ENCODE data around the gene KRT6C.
A peak's percentile ranks its signal among the peaks of the same experiment; 100 is the strongest.
"Not testable (repeated sequence)": the region's sequence is repeated elsewhere in the genome, so short reads cannot be mapped to it uniquely, and the experiment has no call there.

Gene KRT6C

DNA sequence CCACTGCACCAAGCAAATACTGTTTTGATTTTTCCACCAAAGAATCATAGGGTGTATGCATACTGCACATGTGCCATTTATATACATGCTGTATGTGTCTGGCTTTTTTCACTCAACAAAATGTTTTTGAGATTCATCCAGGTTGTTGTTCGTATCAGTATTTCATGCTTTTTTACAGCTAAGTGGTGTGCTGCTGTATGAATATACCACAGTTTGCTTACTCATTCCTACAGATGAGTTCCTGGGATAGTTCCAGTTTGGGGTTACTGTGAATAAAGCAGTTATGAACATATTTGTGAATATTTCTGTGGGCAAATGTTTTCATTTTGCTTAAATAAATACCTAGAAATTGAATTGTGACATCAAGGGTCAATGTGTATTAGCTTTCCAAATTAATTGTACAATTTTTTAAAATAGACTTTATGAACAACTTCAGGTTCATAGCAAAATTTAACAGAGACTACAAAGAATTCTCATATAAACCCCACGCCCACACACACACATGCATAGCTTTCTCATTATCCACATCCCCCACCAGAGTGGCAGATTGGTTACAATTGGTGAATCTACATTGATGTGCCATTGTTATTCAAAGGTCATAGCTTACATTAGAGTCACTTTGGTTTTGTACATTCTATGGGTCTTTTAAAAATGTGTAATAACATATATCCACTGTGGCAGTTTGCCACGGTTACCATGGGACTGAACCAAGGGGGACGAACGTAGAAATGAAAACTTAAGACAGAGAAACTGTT lies 26.4 kb upstream of the KRT6C start:
- DNase-seq, result no peak

DNA sequence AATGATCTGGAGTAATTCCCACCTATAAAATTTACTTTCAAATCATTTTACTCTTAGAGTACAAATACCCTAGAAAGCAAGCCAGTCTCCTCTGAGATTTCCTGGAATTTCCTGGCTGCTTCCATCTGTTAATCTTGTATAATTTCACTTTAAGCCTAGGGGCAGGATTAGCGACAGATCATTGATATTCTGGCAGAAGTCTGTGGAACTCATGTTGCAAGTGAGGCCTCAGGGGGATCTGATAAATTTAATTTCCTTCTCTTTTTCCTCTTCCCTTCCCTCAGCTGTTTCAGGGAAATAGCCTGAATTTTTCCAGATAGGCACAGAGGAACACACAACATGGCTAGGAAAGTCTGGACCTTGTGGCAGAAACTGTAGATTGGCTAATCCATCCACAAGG lies 25.3 kb upstream of the KRT6C start:
- no peak for DNase-seq

DNA sequence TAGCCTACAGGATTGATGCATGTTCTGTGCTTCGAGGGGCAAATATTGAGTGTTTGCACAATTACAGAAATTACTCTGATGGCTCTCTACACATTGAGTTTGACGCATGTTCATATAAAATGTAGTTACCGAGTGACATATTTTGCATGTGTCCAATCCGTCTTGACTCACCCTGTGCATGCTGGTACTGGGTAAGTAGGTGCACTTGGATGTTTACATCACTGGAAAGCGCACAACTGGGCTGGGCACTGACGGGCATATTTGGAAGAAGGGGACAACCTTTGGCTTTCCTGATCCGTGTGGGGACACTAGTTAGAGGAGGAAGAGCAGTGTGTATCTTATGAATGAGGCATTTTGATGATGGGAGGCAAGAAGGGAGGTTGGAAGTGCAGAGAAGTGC lies 24.4 kb upstream of the KRT6C start:
- no peak for DNase-seq

DNA sequence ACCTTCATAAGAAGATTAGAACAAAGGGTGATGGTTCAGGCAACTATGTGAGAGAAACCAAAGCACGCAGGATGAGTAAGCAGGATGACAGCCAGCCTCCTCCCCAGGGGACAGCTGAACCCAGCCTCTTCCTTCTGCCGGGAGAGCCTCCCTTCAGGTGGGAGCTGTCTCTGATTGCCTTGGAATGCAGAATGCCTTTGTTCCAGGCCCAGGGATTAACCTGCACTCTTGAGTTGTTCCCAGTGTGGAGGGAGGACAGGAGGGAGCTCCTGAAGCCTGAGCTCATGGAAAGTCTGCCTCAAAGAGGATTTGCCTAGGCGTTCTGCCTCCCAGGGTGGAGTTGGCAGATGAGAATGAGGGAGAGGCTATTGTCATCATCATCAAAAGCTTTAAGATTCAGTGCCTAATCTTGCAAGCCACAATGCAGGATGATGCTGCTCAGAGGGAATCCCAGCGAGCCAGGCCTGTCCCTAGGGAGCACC lies 23.0 kb upstream of the KRT6C start:
- DNase-seq, result no peak

DNA sequence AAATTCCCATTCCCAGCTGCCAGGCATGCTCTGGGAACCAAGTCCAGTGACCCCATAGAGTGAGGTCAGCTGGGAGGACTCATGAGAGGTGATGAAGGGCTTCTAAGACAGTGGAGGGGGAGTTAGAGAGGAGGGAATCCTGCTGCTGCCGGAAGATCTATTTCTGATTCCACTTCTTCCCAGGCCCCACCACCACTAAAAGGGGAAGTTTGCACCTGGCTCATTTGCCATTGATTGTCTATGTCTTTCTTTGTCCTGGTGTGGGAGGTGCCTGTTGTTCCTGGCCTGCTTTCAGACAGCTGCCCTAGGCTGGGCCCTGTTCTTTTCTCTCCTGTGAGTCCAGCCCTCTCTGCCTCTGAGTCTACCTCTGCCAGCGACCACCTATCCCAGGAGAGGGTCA lies 22.4 kb upstream of the KRT6C start:
- peak in 1 of 2 experiments; percentile 3 for DNase-seq

DNA sequence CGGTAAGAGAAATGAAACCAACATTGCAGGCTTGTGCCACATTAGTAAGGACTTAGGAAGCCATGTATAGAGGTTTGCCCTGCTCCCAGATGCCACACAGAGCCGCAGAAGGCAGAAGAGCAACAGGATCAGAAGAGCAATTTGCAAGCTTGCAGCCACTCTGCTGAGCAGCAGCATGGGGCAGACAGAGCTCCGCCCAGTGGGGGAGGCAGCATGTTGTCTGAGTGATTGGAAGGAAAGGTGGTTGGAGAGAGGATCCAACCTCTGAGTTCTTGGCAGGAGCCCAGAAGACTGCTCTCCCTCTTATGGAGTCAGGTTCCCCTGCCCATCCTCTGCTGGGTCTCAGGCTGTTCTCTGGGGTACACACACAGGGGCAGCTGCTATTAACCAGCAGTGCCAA lies 21.8 kb upstream of the KRT6C start:
- peak; percentile 6 to 29 for DNase-seq

DNA sequence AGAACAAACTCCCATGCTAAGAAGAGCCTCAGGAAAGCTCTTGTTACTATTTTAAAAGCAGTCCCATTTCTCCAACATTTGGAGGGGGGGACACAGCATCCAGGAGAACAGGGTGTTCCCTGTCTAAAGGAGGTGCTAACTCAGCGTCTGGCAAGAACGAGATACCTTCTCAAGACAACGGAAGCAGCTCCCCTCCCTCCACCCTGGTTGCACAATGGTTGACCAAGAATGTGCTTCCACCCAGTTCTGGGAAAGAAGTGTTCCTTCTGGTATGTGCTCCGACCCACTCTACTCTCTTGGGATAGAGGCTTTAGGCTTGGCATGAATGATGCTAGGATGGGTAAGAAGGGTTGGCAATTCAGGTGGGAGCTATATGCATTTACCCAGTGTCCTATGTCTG lies 20.9 kb upstream of the KRT6C start:
- no peak for DNase-seq

DNA sequence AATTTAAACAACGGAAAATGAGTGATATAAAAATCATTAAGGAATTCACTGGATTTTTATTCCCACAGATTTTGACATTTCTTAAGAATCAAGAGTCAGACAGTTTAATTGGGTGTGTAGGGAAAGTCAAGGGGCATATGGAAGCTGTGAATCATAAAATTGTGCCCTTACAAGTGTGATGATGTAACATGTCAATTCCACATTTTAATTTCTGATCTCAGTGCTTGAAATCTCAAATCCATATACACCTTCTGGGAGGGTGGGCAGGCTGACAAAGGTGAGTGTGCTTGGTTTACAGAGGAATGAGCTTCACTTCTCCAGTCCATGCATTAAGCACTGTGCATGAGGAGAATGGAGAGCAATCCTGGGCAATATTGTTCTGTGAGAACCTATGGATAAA lies 20.5 kb upstream of the KRT6C start:
- no peak for DNase-seq

DNA sequence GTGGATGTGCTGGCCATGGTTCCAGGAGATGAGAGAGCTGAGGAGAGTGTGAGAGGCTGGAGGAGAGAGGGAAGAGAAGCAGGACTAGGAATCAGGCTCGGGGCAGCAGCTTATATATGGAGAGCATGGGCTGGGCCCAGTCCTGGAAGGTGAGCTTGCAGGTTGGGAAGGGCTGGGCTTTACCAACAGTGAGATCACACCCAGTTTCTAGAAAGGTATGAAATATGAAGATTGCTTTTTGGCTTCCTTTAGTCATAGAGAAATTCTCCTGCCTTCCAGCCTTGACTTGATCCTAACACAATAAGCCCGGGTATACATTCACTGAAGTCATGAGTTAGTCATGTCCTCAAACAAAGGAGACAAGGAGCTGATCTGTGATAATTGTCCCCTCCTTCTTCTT lies 19.6 kb upstream of the KRT6C start, which contains the start of gene KRT6A:
Gene KRT6A (minus strand): TSS at position 86 of the 400 bp plus-strand sequence. CDS start 69 bp downstream, at position 17.
- DNase-seq, result no peak

DNA sequence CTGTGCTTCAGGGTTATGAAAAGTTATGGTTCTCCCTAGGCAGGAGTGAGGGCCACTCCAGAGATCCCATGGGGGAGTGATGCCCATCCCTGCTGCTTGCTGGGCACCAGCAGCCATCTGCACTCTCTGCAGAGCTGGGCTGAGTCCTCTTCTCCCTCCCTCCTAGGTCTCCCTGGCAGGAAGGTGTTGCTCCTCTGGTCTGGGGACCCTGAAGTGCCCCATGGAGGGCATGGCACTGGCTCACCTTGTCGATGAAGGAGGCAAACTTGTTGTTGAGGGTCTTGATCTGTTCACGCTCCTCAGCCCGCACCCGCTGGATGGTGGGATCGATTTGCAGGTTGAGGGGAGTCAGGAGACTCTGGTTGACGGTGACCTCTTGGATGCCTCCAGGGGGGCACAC lies 18.8 kb upstream of the KRT6C start:
- not testable (repeated sequence) for DNase-seq

DNA sequence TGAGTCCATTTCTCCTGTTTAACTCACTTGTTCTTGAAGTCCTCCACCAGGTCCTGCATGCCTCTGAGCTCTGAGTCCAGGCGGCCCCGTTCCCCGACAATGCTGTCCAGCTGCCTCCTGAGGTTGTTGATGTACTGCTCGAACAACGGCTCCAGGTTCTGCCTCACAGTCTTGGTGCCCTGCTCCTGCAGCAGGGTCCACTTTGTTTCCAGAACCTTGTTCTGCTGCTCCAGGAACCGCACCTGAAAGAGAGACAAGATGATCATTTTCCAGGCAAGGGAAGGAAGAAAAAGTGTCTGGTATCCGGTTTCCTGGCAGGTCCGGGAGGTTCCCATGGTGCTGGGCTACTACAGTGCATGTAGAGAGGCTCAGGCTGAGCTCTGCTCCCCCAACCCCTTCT lies 17.9 kb upstream of the KRT6C start:
- DNase-seq, result not testable (repeated sequence)

DNA sequence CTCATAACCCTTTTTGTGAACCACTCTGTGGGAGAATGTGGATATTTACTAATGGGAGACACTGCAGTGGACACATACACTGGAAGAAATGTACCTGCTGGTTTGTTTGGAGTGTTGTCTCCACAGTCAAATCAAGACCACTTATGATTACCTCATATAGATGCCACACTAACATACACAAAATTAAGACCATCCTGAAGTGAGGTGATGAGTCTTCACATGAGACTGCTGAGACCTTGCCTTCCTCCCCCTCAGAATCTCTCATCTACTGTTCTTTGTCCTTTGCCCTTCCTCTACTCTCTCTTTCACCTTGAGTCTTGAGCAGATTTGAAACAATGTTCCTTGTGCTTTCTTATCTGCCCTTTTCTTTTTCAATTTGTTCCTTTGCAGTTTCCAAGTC lies 15.1 kb upstream of the KRT6C start:
- no peak for DNase-seq

DNA sequence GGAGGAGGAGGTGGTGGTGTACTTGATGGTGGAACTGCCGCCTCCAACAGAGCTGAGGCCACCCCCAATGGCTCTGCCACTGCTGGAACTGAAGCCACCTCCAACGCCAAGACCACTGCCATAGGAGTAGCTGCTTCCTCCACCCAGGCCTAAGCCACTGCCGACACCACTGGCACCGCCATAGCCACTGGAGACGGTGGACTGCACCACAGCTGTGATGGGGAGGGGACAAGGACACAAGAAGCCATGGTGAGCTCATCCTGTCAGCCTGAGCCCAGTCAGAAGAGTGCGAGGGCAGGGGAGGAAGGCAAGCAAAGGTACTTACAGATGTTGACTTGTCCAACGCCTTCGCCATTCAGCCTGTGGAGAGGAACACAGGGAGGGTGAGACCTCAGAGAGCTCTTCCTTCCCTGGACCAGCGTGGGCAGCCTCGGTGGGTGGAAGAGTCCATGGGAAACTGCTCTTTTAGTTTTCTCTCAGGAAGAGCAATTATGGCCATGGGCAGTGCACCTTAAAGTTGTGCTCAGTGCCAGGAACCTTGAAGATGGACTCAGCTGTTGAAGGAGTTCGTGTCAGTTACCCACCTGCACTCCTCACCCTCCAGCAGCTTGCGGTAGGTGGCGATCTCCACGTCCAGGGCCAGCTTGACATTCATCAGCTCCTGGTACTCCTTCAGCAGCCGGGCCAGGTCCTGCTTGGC lies 14.3 kb upstream of the KRT6C start:
- not testable (repeated sequence) for DNase-seq

DNA sequence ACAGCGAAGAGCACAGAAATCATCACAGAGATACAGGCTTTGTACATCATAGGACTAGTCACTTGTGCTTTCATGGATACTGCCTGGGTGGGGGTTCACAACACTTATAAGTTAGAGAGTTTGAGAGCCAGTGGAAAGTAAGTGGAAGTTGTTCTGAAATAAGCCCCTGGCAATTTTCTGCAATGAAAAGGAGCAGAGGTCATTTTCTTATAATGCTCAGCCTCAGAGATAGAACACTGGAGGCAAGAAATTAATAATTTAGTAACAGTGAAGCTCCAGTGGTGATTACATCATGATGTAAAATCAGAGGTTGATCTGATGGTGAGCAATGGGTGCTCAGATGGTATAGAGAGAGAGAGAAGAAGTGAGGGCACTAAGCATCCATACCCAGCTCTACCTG lies 13.6 kb upstream of the KRT6C start:
- DNase-seq, result no peak

DNA sequence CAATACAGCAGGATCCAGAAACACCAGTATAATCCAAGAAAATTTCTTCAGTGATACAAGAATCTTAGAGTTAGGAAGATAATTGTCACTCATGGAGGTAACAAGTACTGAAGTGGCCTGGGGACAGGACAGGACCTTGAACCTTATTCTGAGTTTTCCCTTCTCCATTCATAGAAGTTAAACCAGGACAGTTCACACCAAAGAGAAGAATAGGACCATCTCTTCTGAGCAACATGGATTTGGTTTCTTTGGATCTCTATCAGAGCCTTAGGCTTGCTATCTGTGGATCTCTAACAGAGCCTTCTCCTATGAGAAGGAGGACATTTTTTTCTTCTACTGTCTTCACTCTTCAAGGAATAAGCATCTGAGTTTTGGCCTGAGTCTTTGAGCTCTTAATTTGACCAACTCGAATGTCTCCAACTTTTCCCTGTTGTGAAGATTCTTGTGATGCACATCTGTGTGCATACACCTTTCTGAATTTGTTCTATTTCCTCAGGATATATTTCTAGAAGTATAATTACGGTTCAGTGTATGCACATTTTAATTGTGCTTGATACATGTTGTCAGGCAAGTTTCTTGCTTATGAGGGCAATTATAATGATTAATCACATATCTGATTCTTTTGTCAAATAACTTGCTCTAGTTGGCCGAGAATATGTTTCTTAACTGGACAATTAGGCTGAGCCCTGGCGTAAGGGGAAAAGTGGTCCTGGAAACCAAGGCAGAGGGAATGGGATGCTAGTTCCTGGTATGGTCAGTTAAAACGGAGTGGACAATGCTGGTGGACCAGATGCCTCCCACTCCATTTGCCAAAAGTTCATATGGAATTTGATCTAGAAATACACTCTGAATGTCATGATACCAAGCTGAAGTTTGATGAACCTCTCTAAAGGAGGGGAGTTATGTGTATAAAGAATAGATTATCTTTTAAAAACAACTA lies 12.8 kb upstream of the KRT6C start:
- DNase-seq, result no peak

DNA sequence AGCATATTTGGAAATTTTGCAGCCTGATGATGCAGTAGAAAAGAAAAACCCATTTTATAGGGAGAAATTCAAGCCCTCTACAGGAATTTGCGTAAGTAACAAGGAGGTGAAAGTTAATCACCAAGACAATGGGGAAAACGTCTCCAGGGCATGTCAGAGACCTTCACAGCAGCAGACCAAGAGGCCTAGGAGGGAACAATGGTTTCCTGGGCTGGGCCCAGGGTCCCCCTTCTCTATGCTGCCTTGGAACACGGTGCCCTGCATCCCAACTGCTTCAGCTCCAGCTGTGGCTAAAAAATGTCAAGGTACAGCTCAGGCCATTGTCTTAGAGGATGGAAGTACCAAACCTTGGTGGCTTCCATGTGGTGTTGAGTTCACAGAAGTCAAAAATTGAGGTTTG lies 6.5 kb upstream of the KRT6C start:
- DNase-seq, result no peak

DNA sequence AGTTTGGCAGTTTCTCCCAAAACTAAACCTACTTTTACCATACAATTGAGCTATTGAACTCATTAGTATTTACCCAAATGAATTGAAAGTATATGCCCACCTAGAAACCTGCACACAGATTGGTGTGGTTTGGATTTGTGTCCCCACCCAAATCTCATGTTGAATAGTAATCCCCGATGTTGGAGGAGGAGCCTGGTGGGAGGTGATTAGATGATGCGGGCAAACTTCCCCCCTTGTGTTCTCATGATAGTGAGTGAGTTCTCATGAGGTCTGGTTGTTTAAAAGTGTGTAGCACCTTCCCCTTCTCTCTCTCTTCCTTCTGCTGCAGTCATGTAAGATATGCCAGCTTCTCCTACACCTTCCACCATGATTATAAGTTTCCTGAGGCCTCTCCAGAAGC lies 4.0 kb upstream of the KRT6C start:
- no peak for DNase-seq

DNA sequence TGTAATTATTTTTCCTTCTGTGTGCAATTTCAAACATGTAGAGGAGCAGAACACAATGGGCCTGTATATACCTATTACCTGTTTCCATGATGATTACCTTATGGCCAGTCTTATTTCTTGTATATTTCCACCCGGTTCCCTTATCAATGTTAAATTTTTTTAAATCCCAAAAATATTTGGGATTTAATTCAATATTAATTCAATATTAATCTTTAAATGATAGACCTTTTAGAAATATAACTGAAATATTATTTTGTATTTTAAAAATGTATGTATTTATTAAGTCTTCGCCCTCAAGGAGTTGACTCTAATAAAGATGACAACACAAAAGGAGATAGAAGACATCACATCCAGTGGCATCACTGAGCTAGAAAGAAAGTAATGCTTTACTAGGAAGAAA lies 607 bp upstream of the KRT6C start:
- no peak for DNase-seq

DNA sequence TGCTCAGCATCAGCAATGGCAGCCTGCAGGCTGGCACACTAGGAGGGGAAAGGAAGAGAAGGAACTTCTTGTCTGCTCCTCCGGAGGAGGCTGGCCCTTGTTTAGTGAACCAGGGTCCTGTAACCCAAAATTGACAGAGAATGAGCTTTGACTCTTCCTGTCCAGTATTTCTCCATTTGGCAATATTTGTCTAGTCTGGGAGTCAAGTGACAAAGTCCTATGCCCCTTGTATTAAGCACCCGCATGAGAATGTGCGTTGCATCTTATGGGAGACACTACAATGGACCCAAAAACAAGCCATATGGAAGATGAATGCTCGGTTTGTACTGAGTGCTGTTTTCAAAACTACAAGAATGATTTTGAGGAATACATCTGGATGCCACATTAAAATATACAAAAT lies 3.8 kb downstream of the KRT6C start:
- no peak for DNase-seq

DNA sequence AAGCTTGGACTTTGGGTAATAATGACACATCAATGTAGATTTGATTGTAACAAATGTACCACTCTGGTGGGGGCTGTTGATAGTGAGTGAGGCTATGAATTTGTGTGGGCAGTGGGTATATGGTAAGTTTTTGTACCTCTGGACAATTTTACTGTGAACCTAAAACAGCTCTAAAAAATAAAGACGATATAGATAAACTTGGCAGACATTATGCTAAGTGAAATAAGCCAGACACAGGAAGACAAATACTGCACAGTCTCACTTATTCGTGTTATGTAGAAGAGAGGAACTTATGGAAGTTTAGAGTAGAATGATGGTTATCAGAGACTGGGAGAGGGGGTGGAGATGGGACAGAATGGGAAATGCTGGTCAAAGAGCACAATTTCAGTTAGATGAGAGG lies 8.7 kb downstream of the KRT6C start:
- DNase-seq, result no peak

DNA sequence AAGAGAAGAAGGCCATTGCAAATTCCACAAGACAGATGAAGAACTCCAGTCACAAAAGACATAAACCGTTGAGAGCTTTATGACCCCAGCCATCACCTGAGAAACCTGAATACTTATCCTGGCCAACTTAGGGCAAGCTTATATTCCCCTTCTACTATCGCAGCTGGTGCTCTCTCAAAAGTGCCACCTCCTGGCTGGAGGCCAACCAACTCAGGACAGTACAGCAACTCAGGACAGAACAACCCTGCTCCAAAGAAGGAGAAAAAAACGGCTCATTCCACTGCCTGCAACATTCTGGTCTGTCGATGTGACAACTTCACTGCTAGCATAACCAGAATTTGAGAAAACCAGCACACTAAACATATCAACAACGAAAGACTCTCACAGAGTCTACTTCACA lies 11.9 kb downstream of the KRT6C start:
- no peak for DNase-seq

DNA sequence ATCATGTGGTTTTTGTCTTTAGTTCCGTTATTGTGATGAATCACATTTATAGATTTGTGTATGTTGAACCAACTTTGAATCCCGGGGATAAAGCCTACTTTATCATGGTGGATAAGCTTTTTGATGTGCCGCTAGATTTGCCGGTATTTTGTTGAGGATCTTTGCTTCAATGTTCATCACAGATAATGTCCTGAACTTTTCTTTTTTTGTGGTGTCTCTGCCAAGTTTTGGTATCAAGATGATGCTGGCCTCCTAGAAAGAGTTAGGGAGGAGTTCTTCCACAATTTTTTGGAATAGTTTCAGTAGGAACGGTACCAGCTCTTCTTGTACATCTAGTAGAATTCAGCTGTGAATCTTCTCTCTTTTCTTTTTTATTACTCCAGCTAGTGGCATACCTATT lies 14.7 kb downstream of the KRT6C start:
- no peak for DNase-seq

DNA sequence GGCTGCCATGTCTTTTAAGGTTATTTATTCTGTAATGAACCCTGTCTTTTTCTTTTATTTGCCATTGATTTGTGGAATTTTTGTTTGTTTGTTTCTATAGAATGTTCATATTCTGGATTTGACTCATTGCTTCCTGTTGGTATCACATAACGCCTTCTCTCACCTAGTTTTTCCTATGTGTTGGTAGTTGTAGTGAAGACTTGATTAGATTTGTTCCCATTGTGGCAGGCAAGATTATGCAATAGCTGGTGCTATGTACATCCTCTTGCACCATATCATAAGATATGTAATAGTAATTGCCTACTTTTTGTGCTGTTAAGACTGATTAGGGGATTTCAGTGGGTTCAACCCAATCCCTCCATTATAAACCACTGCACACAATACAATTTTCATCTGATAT lies 17.8 kb downstream of the KRT6C start:
- no peak for DNase-seq

Measured in SHP77 (cell line).